ENCODE results near the gene SEC61A2. TPM values are rescaled to one million over a fixed set of nuclear protein-coding genes. Genes with fewer than 3 reads are reported as not detected.

The SEC61A2 gene
- total and polyA plus RNA-seq, 2 donors (not counting 1 experiment from before 2014, with no cell fraction given), result 10.7 to 20.2 TPM

DNA sequence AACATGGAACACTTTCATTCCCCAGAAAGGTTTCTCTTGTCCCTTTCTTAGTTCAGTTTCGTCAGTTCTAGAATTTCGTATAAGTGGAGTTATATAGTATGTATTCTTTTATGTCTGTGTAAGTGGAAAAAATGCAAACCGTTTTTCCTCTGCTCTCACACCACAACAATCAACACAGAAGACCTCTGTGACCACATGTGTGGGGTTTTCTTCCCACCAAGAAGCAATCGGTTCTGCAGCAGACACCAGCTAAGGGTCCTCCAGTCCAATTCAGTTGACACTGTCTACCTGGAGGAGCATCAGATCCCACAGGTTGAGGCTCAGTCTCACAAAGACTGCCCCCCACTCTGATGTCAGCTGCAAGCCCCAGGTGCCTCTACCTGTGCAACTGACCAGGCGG is 72.7 kb downstream of the SEC61A2 start:
- H3K79me2 ChIP-seq (ENCODE audit: control insufficient read depth, insufficient read depth, low read length), result peaks cover 97% of the 10 kb centered on the region
- H3K36me3 ChIP-seq (replicated peaks in 1 of 2; ENCODE audit: control extremely low read depth in 1 of 2, control insufficient read depth in 1 of 2, extremely low read depth in 1 of 2, insufficient read depth in 2 of 2, low read length in 1 of 2), result peaks cover 9 to 65% of the 10 kb centered on the region in 2 experiments
- POLR2A ChIA-PET, result no interaction called here
- no peak for TF ChIP-seq EZH2 (IDR thresholded peaks at IDR 0.05; ENCODE audit: borderline replicate concordance, insufficient read depth, low read depth, low read length, poor library complexity, severe bottlenecking)
- no peak overlapping the region for H3K27ac Mint-ChIP-seq
- no peak overlapping the region for H3K4me2 ChIP-seq (replicated peaks; ENCODE audit: low read depth, low read length, poor library complexity, severe bottlenecking)
- H3K4me1 Mint-ChIP-seq, result peaks cover 26% of the 10 kb centered on the region
- intact Hi-C loops (cut with micrococcal nuclease), result no loop called here
- no peak overlapping the region for H3K27ac ChIP-seq (ENCODE audit: low read length in 2 of 2)
- DNase-seq (no peak), ATAC-seq (ENCODE audit: low read depth) (no peak)
- no peaks in the 10 kb centered on the region for H3K9me3 Mint-ChIP-seq (ENCODE audit: insufficient read depth)
- H3K9ac ChIP-seq (ENCODE audit: low read length), result no peak overlapping the region
- H3K4me3 ChIP-seq (ENCODE audit: control extremely low read depth in 1 of 5, extremely low read depth in 1 of 5, insufficient read depth in 1 of 5, low read depth in 2 of 5, low read length in 4 of 5), result no peak overlapping the region
- CTCF ChIA-PET, result interaction anchor here (2.6 kb wide), 1 partner anchor 13 kb away, joined by 10 read pairs; no protein-coding TSS in a partner anchor
- peaks cover 69% of the 10 kb centered on the region for H4K20me1 ChIP-seq (ENCODE audit: control insufficient read depth, insufficient read depth, low read length, poor library complexity, severe bottlenecking)
- no peaks in the 10 kb centered on the region for H3K27me3 ChIP-seq (replicated peaks in 1 of 4; ENCODE audit: control extremely low read depth in 1 of 4, control insufficient read depth in 3 of 4, insufficient read depth in 4 of 4, low read length in 3 of 4)
- H2AFZ ChIP-seq (ENCODE audit: insufficient read depth, low read depth, low read length, poor library complexity, severe bottlenecking), result no peak overlapping the region
- peaks cover 8 to 9% of the 10 kb centered on the region in 2 donors for H3K4me1 ChIP-seq (ENCODE audit: control insufficient read depth in 2 of 2, insufficient read depth in 2 of 2, low read length in 2 of 2)
- WGBS (ENCODE audit: insufficient coverage), result 50% methylated on average over 2 of the region's 5 CpGs
- no peaks in the 10 kb centered on the region for H3K9me3 ChIP-seq (ENCODE audit: control extremely low read depth in 1 of 3, control insufficient read depth in 2 of 3, insufficient read depth in 1 of 3, low read length in 2 of 3)
- no peak overlapping the region for H3K4me3 Mint-ChIP-seq
- no peaks in the 10 kb centered on the region for H3K27me3 Mint-ChIP-seq

DNA sequence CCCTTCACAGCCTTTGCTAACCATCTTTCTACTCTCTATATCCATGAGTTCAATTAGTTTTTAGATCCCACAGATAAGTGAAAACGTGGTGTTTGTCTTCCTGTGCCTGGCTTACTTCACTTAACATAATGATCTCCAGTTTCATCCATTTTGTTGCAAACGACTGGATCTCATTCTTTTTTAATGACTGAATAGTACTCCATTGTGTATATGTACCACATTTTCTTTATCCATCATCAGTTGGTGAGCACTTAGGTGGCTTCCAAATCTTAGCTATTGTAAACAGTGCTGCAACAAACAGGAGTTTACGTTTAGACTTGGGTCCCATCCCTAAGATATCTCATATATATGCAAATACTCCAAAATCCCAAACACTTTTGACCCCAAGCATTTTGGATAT is 75.6 kb downstream of the SEC61A2 start:
- H3K4me1 Mint-ChIP-seq, result peaks cover 33% of the 10 kb centered on the region
- intact Hi-C loops (cut with micrococcal nuclease), result no loop called here
- POLR2A ChIA-PET, result no interaction called here

More for the DNA sequence above, 75.6 kb downstream of the SEC61A2 start:
- CTCF ChIA-PET, result interaction anchor here (2.2 kb wide), 1 partner anchor 9 kb away, joined by 10 read pairs; no protein-coding TSS in a partner anchor
- no peak for TF ChIP-seq EZH2 (IDR thresholded peaks at IDR 0.05; ENCODE audit: borderline replicate concordance, insufficient read depth, low read depth, low read length, poor library complexity, severe bottlenecking)
- TF ChIP-seq, protein P1, sequence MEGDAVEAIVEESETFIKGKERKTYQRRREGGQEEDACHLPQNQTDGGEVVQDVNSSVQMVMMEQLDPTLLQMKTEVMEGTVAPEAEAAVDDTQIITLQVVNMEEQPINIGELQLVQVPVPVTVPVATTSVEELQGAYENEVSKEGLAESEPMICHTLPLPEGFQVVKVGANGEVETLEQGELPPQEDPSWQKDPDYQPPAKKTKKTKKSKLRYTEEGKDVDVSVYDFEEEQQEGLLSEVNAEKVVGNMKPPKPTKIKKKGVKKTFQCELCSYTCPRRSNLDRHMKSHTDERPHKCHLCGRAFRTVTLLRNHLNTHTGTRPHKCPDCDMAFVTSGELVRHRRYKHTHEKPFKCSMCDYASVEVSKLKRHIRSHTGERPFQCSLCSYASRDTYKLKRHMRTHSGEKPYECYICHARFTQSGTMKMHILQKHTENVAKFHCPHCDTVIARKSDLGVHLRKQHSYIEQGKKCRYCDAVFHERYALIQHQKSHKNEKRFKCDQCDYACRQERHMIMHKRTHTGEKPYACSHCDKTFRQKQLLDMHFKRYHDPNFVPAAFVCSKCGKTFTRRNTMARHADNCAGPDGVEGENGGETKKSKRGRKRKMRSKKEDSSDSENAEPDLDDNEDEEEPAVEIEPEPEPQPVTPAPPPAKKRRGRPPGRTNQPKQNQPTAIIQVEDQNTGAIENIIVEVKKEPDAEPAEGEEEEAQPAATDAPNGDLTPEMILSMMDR (IDR thresholded peaks at IDR 0.05), result no peak
- ATAC-seq (ENCODE audit: low read depth) (no peak), DNase-seq (no peak)
- Histone ChIP-seq H2AFZ (ENCODE audit: insufficient read depth, low read depth, low read length, poor library complexity, severe bottlenecking) (no peak overlapping the region), H3K4me3 (ENCODE audit: control extremely low read depth in 1 of 5, extremely low read depth in 1 of 5, insufficient read depth in 1 of 5, low read depth in 2 of 5, low read length in 4 of 5) (no peak overlapping the region), H3K79me2 (ENCODE audit: control insufficient read depth, insufficient read depth, low read length) (peaks cover 99% of the 10 kb centered on the region), H4K20me1 (ENCODE audit: control insufficient read depth, insufficient read depth, low read length, poor library complexity, severe bottlenecking) (peaks cover 79% of the 10 kb centered on the region), H3K27ac (ENCODE audit: low read length in 2 of 2) (no peak overlapping the region), H3K9me3 (ENCODE audit: control extremely low read depth in 1 of 3, control insufficient read depth in 2 of 3, insufficient read depth in 1 of 3, low read length in 2 of 3) (no peaks in the 10 kb centered on the region), H3K4me1 (ENCODE audit: control insufficient read depth in 2 of 2, insufficient read depth in 2 of 2, low read length in 2 of 2) (peaks cover 3% of the 10 kb centered on the region in 2 donors), H3K9ac (ENCODE audit: low read length) (no peak overlapping the region), H3K27me3 (replicated peaks in 1 of 4; ENCODE audit: control extremely low read depth in 1 of 4, control insufficient read depth in 3 of 4, insufficient read depth in 4 of 4, low read length in 3 of 4) (no peaks in the 10 kb centered on the region), H3K4me2 (replicated peaks; ENCODE audit: low read depth, low read length, poor library complexity, severe bottlenecking) (no peak overlapping the region), H3K36me3 (replicated peaks in 1 of 2; ENCODE audit: control extremely low read depth in 1 of 2, control insufficient read depth in 1 of 2, extremely low read depth in 1 of 2, insufficient read depth in 2 of 2, low read length in 1 of 2) (peaks cover 13 to 80% of the 10 kb centered on the region in 2 experiments)
- H3K27me3 Mint-ChIP-seq, result no peaks in the 10 kb centered on the region
- no peak overlapping the region for H3K27ac Mint-ChIP-seq
- H3K9me3 Mint-ChIP-seq (ENCODE audit: insufficient read depth), result no peaks in the 10 kb centered on the region
- WGBS (ENCODE audit: insufficient coverage), result no CpG with 5 or more reads among the region's 3 CpGs
- H3K4me3 Mint-ChIP-seq, result no peak overlapping the region

Measured in B cell (primary cell).